ENCODE data around the gene ACADL.
"Not testable (repeated sequence)": the region's sequence is repeated elsewhere in the genome, so short reads cannot be mapped to it uniquely, and the experiment has no call there.

DNA sequence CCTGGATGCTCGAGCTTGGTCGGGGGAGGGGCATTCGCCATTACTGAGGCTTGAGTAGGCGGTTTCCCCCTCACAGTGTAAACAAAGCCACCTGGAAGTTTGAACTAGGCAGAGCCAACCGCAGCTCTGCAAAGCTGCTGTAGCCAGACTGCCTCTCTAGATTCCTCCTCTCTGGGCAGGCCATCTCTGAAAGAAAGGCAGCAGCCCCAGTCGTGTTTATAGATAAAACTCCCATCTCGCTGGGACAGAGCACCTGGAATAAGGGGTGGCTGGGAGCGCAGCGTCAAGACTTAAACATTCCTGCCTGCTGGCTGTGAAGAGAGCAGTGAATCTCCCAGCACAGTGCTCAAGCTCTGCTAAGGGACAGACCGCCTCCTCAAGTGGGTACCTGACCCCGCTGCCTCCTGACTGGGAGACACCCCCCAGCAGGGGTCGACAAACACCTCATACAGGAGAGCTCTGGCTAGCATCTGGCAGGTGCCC is 43.6 kb downstream of the ACADL start:
- TF ChIP-seq, protein P1, sequence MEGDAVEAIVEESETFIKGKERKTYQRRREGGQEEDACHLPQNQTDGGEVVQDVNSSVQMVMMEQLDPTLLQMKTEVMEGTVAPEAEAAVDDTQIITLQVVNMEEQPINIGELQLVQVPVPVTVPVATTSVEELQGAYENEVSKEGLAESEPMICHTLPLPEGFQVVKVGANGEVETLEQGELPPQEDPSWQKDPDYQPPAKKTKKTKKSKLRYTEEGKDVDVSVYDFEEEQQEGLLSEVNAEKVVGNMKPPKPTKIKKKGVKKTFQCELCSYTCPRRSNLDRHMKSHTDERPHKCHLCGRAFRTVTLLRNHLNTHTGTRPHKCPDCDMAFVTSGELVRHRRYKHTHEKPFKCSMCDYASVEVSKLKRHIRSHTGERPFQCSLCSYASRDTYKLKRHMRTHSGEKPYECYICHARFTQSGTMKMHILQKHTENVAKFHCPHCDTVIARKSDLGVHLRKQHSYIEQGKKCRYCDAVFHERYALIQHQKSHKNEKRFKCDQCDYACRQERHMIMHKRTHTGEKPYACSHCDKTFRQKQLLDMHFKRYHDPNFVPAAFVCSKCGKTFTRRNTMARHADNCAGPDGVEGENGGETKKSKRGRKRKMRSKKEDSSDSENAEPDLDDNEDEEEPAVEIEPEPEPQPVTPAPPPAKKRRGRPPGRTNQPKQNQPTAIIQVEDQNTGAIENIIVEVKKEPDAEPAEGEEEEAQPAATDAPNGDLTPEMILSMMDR (IDR thresholded peaks at IDR 0.05), result not testable (repeated sequence)
- not testable (repeated sequence) for TF ChIP-seq POLR2A (IDR thresholded peaks at IDR 0.05)
